A549 (cell line): ENCODE results near the gene LCP1. TPM values are rescaled to one million over a fixed set of nuclear protein-coding genes. Genes with fewer than 3 reads are reported as not detected.

Experiments
- ATAC-seq, 2 experiments: fragments of 200-7000 bp in 1 of 2; fragments of >200 bp in 1 of 2; cut with Nextera tagmentation in 1 of 2; cut with Tn5 transposase in 1 of 2; 3 replicates each; pipeline versions ENCODE4 v1.8.0 to v1.9.1; 2018 to 2020; ENCODE audit warnings: mild to moderate bottlenecking in 1 of 2, moderate library complexity in 1 of 2
- CTCF ChIA-PET: fragments of 300-600 bp; sonication (Branson Sonifier 250); formaldehyde crosslinking; extraction: SDS; loops from one replicate; lab custom pipeline; 2021; ENCODE audit warnings: antibody characterized with exemption, inconsistent platforms; lab: Yijun Ruan, JAX
- POLR2A ChIA-PET: fragments of 350-600 bp; formaldehyde crosslinking; extraction: SDS; loops from one replicate; lab custom pipeline; 2021; ENCODE audit warnings: antibody characterized with exemption, inconsistent platforms; lab: Yijun Ruan, JAX
- DNase-seq, 2 experiments: peaks; one replicate each; pipeline versions ENCODE4 v3.0.0 to v3.0.0-alpha.2; 2011 to 2016; ENCODE audit warnings: low read depth in 1 of 2, low spot score in 1 of 2
- FAIRE-seq: peaks from 2 replicates; lab custom pipeline; 2011; peaks lifted over from hg19 to GRCh38; lab: Jason Lieb, UNC
- H3K27ac ChIP-seq, 2 experiments: fragments of >200 bp; sonication (Bioruptor Twin); formaldehyde crosslinking; 3 replicates each; pipeline ENCODE4 v1.5.1; 2016 to 2017
- H3K4me1 ChIP-seq: fragments of >200 bp; sonication (Bioruptor Twin); formaldehyde crosslinking; 3 replicates; pipeline ENCODE4 v1.6.1; 2016
- H3K4me2 ChIP-seq: fragments of >200 bp; sonication (Bioruptor Twin); formaldehyde crosslinking; 3 replicates; pipeline ENCODE4 v1.6.1; 2016
- H3K4me3 ChIP-seq: fragments of >200 bp; sonication (Bioruptor Twin); formaldehyde crosslinking; 3 replicates; pipeline ENCODE4 v1.5.1; 2016
- H3K9me3 ChIP-seq: fragments of >200 bp; sonication (Bioruptor Twin); formaldehyde crosslinking; 3 replicates; pipeline ENCODE4 v1.6.1; 2016
- CEBPB ChIP-seq, 2 experiments: fragments of >200 bp in 1 of 2; sonication (Bioruptor Twin) in 1 of 2; formaldehyde crosslinking in 1 of 2; IDR thresholded peaks; 2 replicates each; pipeline ENCODE4 v1.6.1; 2012 to 2016
- CHD4 ChIP-seq: fragments of 200-600 bp; sonication (generic); IDR thresholded peaks from 2 replicates; pipeline ENCODE4 v1.6.1; 2016; ENCODE audit warnings: antibody characterized with exemption, mild to moderate bottlenecking, borderline replicate concordance
- EP300 ChIP-seq, 2 experiments: fragments of >200 bp; sonication (Bioruptor Twin); formaldehyde crosslinking; IDR thresholded peaks; 2 replicates in 1 of 2; 3 replicates in 1 of 2; pipeline ENCODE4 v1.6.1; 2016 to 2017
- ESRRA ChIP-seq: fragments of 150-350 bp; IDR thresholded peaks from 2 replicates; pipeline ENCODE4 v1.6.1; 2014; ENCODE audit warnings: mild to moderate bottlenecking, low read length, borderline replicate concordance
- FOSB ChIP-seq: fragments of 250-450 bp; sonication (Bioruptor Pico); IDR thresholded peaks from 2 replicates; pipeline ENCODE4 v1.5.0; 2020; ENCODE audit warnings: mild to moderate bottlenecking, moderate library complexity
- FOSL2 ChIP-seq, 2 experiments: fragments of 450-650 bp in 1 of 2; fragments of >200 bp in 1 of 2; sonication (Bioruptor Twin) in 1 of 2; formaldehyde crosslinking; IDR thresholded peaks; 2 replicates each; pipeline versions ENCODE4 v1.5.0 to v1.6.1; 2016 to 2020; ENCODE audit warnings: mild to moderate bottlenecking in 1 of 2, moderate library complexity in 1 of 2
- HOXA7 ChIP-seq: fragments of 250-450 bp; sonication (Bioruptor Pico); IDR thresholded peaks from 2 replicates; pipeline ENCODE4 v1.5.0; 2020; ENCODE audit warnings: mild to moderate bottlenecking, moderate library complexity
- HOXB5 ChIP-seq: fragments of 250-450 bp; sonication (Bioruptor Pico); IDR thresholded peaks from 2 replicates; pipeline ENCODE4 v1.5.0; 2020; ENCODE audit warnings: mild to moderate bottlenecking, moderate library complexity
- KDM1A ChIP-seq: fragments of 200-600 bp; sonication (generic); IDR thresholded peaks from 2 replicates; pipeline ENCODE4 v1.6.1; 2016; ENCODE audit warnings: low read depth, mild to moderate bottlenecking
- KDM5A ChIP-seq: fragments of 200-600 bp; sonication (generic); IDR thresholded peaks from 2 replicates; pipeline ENCODE4 v1.6.1; 2016; ENCODE audit warnings: antibody characterized with exemption, mild to moderate bottlenecking
- MAFK ChIP-seq: fragments of 450-650 bp; IDR thresholded peaks from 2 replicates; pipeline ENCODE4 v1.6.1; 2014; ENCODE audit not compliant: partially characterized antibody
- MAZ ChIP-seq: fragments of 150-350 bp; IDR thresholded peaks from 2 replicates; pipeline ENCODE4 v1.6.1; 2014; ENCODE audit warnings: antibody characterized with exemption, low read depth, low read length, borderline replicate concordance
- NPAS2 ChIP-seq: fragments of 250-450 bp; sonication (Bioruptor Pico); IDR thresholded peaks from 2 replicates; pipeline ENCODE4 v1.8.0; 2022; ENCODE audit warnings: mild to moderate bottlenecking, moderate library complexity, borderline replicate concordance
- PHF8 ChIP-seq: fragments of 200-600 bp; sonication (generic); IDR thresholded peaks from 2 replicates; pipeline ENCODE4 v1.6.1; 2016; ENCODE audit warnings: low read depth, mild to moderate bottlenecking, antibody characterized with exemption, moderate library complexity, borderline replicate concordance
- POLR2A ChIP-seq: IDR thresholded peaks from 2 replicates; pipeline ENCODE4 v1.6.1; 2012; ENCODE audit warnings: mild to moderate bottlenecking, low read length
- POLR2AphosphoS2 ChIP-seq: conservative IDR thresholded peaks from 2 replicates; pipeline ENCODE4 v1.6.1; 2012; ENCODE audit warnings: low read length, improper control_type of control experiment, inconsistent platforms
- RFX5 ChIP-seq: fragments of 450-650 bp; IDR thresholded peaks from 2 replicates; pipeline ENCODE4 v1.7.1; 2014; ENCODE audit warnings: antibody characterized with exemption, mild to moderate bottlenecking, moderate library complexity
- SMC3 ChIP-seq: fragments of >200 bp; sonication (Bioruptor Twin); formaldehyde crosslinking; IDR thresholded peaks from 3 replicates; pipeline ENCODE4 v1.6.1; 2018; ENCODE audit warnings: inconsistent platforms
- SREBF2 ChIP-seq: fragments of 450-650 bp; IDR thresholded peaks from 2 replicates; pipeline ENCODE4 v1.6.1; 2014; ENCODE audit warnings: mild to moderate bottlenecking, moderate library complexity
- TFCP2L1 ChIP-seq: fragments of 250-450 bp; sonication (Bioruptor Pico); IDR thresholded peaks from 2 replicates; pipeline ENCODE4 v1.5.0; 2021; ENCODE audit warnings: mild to moderate bottlenecking
- ZNF302 ChIP-seq: fragments of 250-450 bp; sonication (Bioruptor Pico); IDR thresholded peaks from 2 replicates; pipeline ENCODE4 v1.9.0; 2021; ENCODE audit warnings: inconsistent platforms, mild to moderate bottlenecking, moderate library complexity
- WGBS: methylation state at CpG from one replicate; pipeline ENCODE4 v1.1.6; 2017; ENCODE audit errors: missing lambda C conversion rate; 5-methylcytosine and 5-hydroxymethylcytosine counted together
- polyA plus RNA-seq, 4 experiments: library from polyadenylated mRNA; depleted of rRNA in 3 of 4; stranded (reverse); fragments of >200 nt; fragmentation: RNase III in 1 of 4; extraction: RNeasy Plus Mini Kit Qiagen cat#74134 plus additional on column Dnase treatment in 1 of 4; gene quantifications; 2 replicates in 3 of 4; 3 replicates in 1 of 4; pipeline ENCODE4 v1.2.3, GENCODE V29; 2011 to 2017
- TF ChIP-seq, protein P1 (sequence below): fragments of 450-650 bp; IDR thresholded peaks from 2 replicates; pipeline ENCODE4 v1.6.1; 2014; ENCODE audit warnings: antibody characterized with exemption
- TF ChIP-seq, protein P2 (sequence below): fragments of 250-450 bp; sonication (Bioruptor Pico); IDR thresholded peaks from 2 replicates; pipeline ENCODE4 v1.5.0; 2021; ENCODE audit warnings: mild to moderate bottlenecking, moderate library complexity, borderline replicate concordance
- TF ChIP-seq, protein P3 (sequence below): IDR thresholded peaks from 2 replicates; pipeline ENCODE4 v1.6.1; 2012

Gene LCP1
- polyA plus RNA-seq, 2 of the 4 experiments (the other 2 are of a cell fraction), result 0.09 to 0.19 TPM

DNA sequence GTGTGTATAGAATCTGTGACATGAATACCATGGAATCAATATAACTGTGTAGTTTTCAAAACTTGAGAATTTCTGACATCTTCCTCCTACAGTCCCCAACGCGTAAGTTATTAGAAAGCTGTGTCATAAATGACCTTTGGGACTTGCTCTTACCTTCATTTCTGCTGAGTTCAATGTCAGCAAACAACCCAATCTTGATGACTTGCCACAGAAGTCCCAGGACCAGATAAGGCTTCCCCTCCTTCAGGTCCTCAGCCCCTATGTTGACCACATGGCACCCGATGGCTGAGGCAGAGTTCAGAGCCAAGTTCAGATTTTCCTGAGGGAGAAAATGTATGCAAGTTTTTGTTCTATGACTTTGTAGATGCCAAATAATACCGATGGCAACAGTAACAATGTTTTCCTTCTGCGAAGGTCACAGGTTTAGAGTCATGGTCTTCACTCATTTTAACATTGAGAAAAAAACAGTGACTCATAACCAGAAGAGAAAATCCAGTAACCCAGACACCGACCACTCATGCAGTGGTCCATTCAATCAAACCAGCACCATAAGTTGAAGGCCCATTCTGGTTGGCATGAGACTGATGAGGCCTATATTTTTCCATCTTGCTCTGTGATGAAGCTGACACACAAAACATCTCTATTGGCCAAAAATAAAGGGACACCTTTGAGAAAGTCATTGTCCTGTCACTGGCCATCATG, 29.2 kb downstream of the LCP1 start (continued):
- TF ChIP-seq, protein P1, sequence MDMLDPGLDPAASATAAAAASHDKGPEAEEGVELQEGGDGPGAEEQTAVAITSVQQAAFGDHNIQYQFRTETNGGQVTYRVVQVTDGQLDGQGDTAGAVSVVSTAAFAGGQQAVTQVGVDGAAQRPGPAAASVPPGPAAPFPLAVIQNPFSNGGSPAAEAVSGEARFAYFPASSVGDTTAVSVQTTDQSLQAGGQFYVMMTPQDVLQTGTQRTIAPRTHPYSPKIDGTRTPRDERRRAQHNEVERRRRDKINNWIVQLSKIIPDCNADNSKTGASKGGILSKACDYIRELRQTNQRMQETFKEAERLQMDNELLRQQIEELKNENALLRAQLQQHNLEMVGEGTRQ, result no peak
- TF ChIP-seq CEBPB (IDR thresholded peaks at IDR 0.05), result no peak
- TF ChIP-seq, all 56 proteins: peak for 0

DNA sequence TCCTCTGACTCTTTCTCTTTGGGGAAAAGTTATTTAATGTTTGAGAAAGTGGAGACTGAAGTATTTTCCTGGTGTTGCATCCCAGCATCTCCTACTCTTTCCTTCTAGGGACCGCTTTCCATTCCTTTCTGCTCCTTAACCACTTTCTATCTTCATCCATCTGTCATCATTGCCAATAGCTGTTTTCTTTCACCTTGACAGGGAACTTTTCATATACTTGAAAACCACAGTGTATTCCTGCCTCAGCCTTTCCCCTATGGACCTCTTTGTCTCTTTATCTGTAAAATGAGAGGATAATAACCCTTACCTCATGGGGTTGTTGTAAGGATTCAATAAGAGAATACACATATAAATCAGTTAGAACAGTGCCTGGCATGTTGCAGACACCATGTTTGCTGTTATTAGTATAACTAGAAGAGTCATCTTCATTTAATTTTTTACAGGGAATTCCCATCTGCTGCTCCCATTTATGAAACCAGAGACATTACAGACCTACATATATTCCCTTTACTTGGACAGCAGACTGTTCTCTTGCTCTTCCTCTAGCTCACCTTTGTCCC, 31.8 kb downstream of the LCP1 start:
- Histone ChIP-seq H3K9me3 (no peaks in the 10 kb centered on the region), H3K4me2 (peak overlapping the region; percentile 18; the same call in 1 of the 3 replicates), H3K4me1 (peaks cover 14% of the 10 kb centered on the region; the same call in 2 of the 3 replicates), H3K4me3 (no peak overlapping the region), H3K27ac (no peak overlapping the region)
- no peak for ATAC-seq
- 77% methylated on average over 1 of the region's 1 CpG for WGBS
- TF ChIP-seq TFCP2L1 (CRISPR knock-in tag) (no peak), PHF8 (no peak), CHD4 (no peak), KDM5A (no peak), FOSB (no peak), POLR2AphosphoS2 (no peak), HOXA7 (CRISPR knock-in tag) (no peak), EP300 (IDR thresholded peaks at IDR 0.05) (no peak), ESRRA (no peak), POLR2A (no peak), RFX5 (no peak), KDM1A (no peak), HOXB5 (no peak)
- TF ChIP-seq, protein P2, sequence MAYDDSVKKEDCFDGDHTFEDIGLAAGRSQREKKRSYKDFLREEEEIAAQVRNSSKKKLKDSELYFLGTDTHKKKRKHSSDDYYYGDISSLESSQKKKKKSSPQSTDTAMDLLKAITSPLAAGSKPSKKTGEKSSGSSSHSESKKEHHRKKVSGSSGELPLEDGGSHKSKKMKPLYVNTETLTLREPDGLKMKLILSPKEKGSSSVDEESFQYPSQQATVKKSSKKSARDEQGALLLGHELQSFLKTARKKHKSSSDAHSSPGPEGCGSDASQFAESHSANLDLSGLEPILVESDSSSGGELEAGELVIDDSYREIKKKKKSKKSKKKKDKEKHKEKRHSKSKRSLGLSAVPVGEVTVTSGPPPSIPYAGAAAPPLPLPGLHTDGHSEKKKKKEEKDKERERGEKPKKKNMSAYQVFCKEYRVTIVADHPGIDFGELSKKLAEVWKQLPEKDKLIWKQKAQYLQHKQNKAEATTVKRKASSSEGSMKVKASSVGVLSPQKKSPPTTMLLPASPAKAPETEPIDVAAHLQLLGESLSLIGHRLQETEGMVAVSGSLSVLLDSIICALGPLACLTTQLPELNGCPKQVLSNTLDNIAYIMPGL (CRISPR knock-in tag), result no peak
- TF ChIP-seq, protein P3, sequence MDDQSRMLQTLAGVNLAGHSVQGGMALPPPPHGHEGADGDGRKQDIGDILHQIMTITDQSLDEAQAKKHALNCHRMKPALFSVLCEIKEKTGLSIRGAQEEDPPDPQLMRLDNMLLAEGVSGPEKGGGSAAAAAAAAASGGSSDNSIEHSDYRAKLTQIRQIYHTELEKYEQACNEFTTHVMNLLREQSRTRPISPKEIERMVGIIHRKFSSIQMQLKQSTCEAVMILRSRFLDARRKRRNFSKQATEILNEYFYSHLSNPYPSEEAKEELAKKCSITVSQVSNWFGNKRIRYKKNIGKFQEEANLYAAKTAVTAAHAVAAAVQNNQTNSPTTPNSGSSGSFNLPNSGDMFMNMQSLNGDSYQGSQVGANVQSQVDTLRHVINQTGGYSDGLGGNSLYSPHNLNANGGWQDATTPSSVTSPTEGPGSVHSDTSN, result no peak
- TF ChIP-seq, protein P1, result no peak
- ChIA-PET CTCF (interaction anchor here (1.2 to 4.7 kb wide), 3 partner anchors 10 to 24 kb away, joined by 3 to 26 read pairs (median 4); no protein-coding TSS in a partner anchor), POLR2A (no interaction called here)
- no peak for DNase-seq
- FAIRE-seq, result no peak

DNA sequence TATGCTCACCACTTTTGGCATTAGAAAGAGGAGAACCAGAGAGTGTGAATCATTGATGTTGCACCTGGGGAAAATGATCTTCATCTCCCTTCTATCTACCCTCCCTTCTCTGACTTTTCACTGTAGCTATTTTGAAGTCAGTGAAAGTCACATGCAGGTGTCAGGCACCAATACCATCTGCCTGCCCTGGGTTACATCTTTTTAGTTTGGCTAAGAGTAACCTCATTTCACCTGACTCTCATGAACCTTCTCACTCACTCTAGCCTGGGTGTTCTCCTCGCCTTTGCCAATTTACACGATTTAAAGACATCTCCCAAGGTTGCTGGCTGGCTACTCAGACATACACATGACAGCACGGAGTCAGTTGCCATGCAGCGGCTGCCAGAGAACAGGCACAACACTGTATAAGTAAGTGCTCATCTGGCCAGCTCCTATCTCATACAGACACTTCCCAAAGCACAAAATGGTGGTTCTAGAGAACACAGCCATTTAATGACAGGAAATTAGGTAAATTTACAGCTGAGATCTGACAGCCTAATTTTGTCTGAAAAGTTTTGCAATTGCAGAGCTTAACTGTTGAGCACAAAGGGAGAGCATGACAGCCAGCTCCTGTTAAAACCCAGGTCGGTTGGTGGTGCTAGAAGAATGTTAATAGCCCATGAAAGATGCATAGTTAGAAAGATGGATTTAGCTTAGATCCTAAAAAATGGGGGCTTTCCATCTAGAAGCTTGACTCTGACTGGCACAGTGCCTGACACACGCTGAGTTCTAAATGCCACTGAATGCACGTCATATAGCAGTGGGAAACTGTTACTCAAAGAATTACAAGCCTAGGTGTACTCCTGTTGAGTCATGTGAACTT, 32.5 kb downstream of the LCP1 start:
- 41% methylated on average over 5 of the region's 7 CpGs for WGBS
- CTCF ChIA-PET, result interaction anchor here (1.4 to 4.7 kb wide), 3 partner anchors 10 to 23 kb away, joined by 4 to 26 read pairs (median 4); no protein-coding TSS in a partner anchor
- POLR2A ChIA-PET, result no interaction called here
- TF ChIP-seq FOSL2 (IDR thresholded peaks at IDR 0.05), result no peak
- TF ChIP-seq FOSL2 (CRISPR knock-in tag; IDR thresholded peaks at IDR 0.05), result no peak
- TF ChIP-seq, protein P2 (CRISPR knock-in tag), result no peak
- TF ChIP-seq EP300 (IDR thresholded peaks at IDR 0.05), result no peak
- no peak for TF ChIP-seq ZNF302
- no peak for TF ChIP-seq MAZ
- TF ChIP-seq SREBF2, result no peak
- no peak for TF ChIP-seq SMC3
- TF ChIP-seq NPAS2 (CRISPR knock-in tag), result no peak
- no peak for TF ChIP-seq PHF8
- no peak for TF ChIP-seq POLR2A
- no peak for TF ChIP-seq MAFK

More for the DNA sequence above, 32.5 kb downstream of the LCP1 start:
- ATAC-seq (peak in 1 of 2 experiments; percentile 25; a peak in 2 of 6 replicates), FAIRE-seq (no peak), DNase-seq (no peak)
- Histone ChIP-seq H3K9me3 (no peaks in the 10 kb centered on the region), H3K4me1 (peaks cover 14% of the 10 kb centered on the region; the same call in 2 of the 3 replicates), H3K4me3 (no peak overlapping the region), H3K27ac (no peak overlapping the region), H3K4me2 (peak overlapping the region; percentile 18; the same call in 1 of the 3 replicates)
